Heart left ventricle (tissue), 16 donors: ENCODE results near the gene ANKRD53. TPM values are rescaled to one million over a fixed set of nuclear protein-coding genes. Genes with fewer than 3 reads are reported as not detected.

Experiments used
- ATAC-seq, 4 donors: fragments of 200-7000 bp; cut with Tn5 transposase; one replicate each; pipeline ENCODE4 v1.9.1; 2020 to 2022; ENCODE audit warnings: moderate library complexity in 4 of 4, mild to moderate bottlenecking in 3 of 4, moderate number of reproducible peaks in 1 of 4
- DNase-seq, 5 donors: peaks; one replicate each; pipeline ENCODE4 v3.0.0-alpha.2; 2020
- H3K27ac ChIP-seq, 12 donors: fragments of 200-600 bp; sonication (generic) in 4 of 12; one replicate each; pipeline versions ENCODE4 v1.5.0 to v1.8.0; 2016 to 2022; ENCODE audit warnings: mild to moderate bottlenecking in 2 of 12
- H3K27me3 ChIP-seq, 9 donors: fragments of 200-600 bp; sonication (generic) in 2 of 9; one replicate each; pipeline versions ENCODE4 v1.5.1 to v1.8.0; 2016 to 2022; ENCODE audit warnings: mild to moderate bottlenecking in 3 of 9
- H3K36me3 ChIP-seq, 9 donors: fragments of 200-600 bp; sonication (generic) in 2 of 9; one replicate each; pipeline versions ENCODE4 v1.5.0 to v1.8.0; 2018 to 2022; ENCODE audit warnings: mild to moderate bottlenecking in 2 of 9
- H3K4me1 ChIP-seq, 12 donors: fragments of 200-600 bp; sonication (generic) in 4 of 12; one replicate each; pipeline versions ENCODE4 v1.5.0 to v1.8.0; 2016 to 2022; ENCODE audit warnings: mild to moderate bottlenecking in 3 of 12
- H3K4me3 ChIP-seq, 12 donors: fragments of 200-600 bp; sonication (generic) in 4 of 12; one replicate each; pipeline versions ENCODE4 v1.5.0 to v1.8.0; 2017 to 2022; ENCODE audit warnings: mild to moderate bottlenecking in 9 of 12, moderate library complexity in 4 of 12
- H3K9me3 ChIP-seq, 12 donors: fragments of 200-600 bp; sonication (generic) in 4 of 12; one replicate each; pipeline versions ENCODE4 v1.5.0 to v1.8.0; 2016 to 2022; ENCODE audit warnings: mild to moderate bottlenecking in 1 of 12
- CTCF ChIP-seq, 12 donors: fragments of 200-600 bp; sonication (generic) in 4 of 12; IDR thresholded peaks; one replicate each; pipeline versions ENCODE4 v1.5.0 to v1.8.0; 2018 to 2022; ENCODE audit warnings: antibody characterized with exemption in 12 of 12, mild to moderate bottlenecking in 5 of 12
- POLR2A ChIP-seq, 2 donors: fragments of 450-650 bp; IDR thresholded peaks; one replicate each; pipeline ENCODE4 v1.6.1; 2017; ENCODE audit warnings: antibody characterized with exemption in 2 of 2, mild to moderate bottlenecking in 2 of 2, moderate library complexity in 2 of 2
- WGBS, 4 donors: extraction: QIAGEN DNeasy Blood & Tissue Kit in 2 of 4; methylation state at CpG; one replicate each; pipeline versions ENCODE4 v1.1.5 to v1.1.7; 2013 to 2018; 5-methylcytosine and 5-hydroxymethylcytosine counted together
- intact Hi-C, 10 donors: fragments of 100-400 bp; cut with DNase I; formaldehyde crosslinking; loops; one replicate each; pipeline versions ENCODE4 v1.11.1 to v1.14.2; 2022
- polyA plus RNA-seq, 2 donors: library from polyadenylated mRNA; stranded (reverse); fragments of 200-250 nt; gene quantifications; one replicate each; pipeline ENCODE4 v1.2.3, GENCODE V29; 2013
- total RNA-seq, 9 donors: library from RNA; depleted of rRNA in 2 of 9; stranded (reverse); fragments of >200 nt in 2 of 9; fragmentation: NEBNext Ultra II Directional in 3 of 9; extraction: Animal tissue kit (Norgen Biotek cat#: 25700) in 3 of 9; gene quantifications; one replicate each; pipeline versions ENCODE4 v1.1.0 to v1.2.4, GENCODE V29; 2016 to 2023
- donor health status: ischemic (EF 13 %, LVEDD 7.1; RV severe dilation, severe dysfunction).
- donor health status: healthy with polysubstance abuse.
- donor health status: DM: no; HTN: yes; CAD: no.
- donor health status: DM: no; HTN: no; CAD: no.
- donor health status: ischemic (EF 25% LVEDD 6.9; RV normal size, moderate dysfunction).
- donor health status: ischemic (EF 25% LVEDD 5.7; RV mildly dilated, moderate dysfunction).
- donor health status: healthy.
- donor health status: DM: yes; HTN: yes; CAD: no.
- donor health status: ischemic (EF 35%, LVEDD 5.7; RV mildly dilated, moderate dysfunction).
- donor health status: nonischemic (EF 11% LVEDD 7.7; RV severe dilation, severe dysfunction).
- donor health status: DM: yes; HTN: yes; CAD: no.
- donor health status: PGD.
- donor health status: ischemic (EF 29% LVEDD 5.4; RV normal size, mild dysfunction).
- donor health status: nonischemic (EF 23%, LVEDD 6.1; RV moderate dilation, normal function).

ANKRD53 gene
- total and polyA plus RNA-seq, 11 donors = 0.28 to 1.8 (median 0.44) TPM; not detected in 2

DNA sequence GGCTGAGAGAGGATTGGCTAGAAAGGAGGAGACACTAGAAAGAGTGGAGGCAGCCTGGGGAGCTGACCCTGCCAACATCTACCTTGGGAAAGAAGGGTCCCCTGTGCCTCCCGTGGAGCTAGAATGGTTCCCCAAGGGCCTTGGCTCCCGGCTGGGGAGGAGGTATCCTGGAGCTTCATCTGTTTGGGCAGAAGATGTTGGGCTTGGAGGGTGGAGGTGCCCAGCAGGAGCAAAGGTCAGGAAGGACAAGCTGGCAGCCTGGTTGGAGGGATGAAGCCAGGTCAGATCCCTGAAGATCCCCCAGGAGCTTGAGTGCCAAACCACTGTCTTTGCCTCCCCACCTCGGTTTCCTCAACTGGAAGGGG is 39.9 kb upstream of the ANKRD53 start:
- Histone ChIP-seq H3K27me3 (peaks cover 0 to 11% (median 4%) of the 10 kb centered on the region in 9 donors), H3K4me3 (no peak overlapping the region), H3K27ac (no peak overlapping the region), H3K9me3 (no peaks in the 10 kb centered on the region), H3K4me1 (no peaks in the 10 kb centered on the region), H3K36me3 (no peaks in the 10 kb centered on the region)
- DNase-seq (peak in 1 of 5 donors; percentile 12), ATAC-seq (no peak)
- intact Hi-C loops = loop anchor here in 1 of 10 donors (5.0 kb wide), 1 partner anchor 146 kb away; the partner anchor contains the start of gene FIGLA
- WGBS, 4 donors = 51 to 57% (median 51%) methylated on average over 3 of the region's 3 CpGs
- TF ChIP-seq CTCF (IDR thresholded peaks at IDR 0.05) (no peak), POLR2A (IDR thresholded peaks at IDR 0.05) (no peak)

GRCh38 chr2:70939001-70939838 is 39.2 kb upstream of the ANKRD53 start:
- H3K4me3 ChIP-seq = no peak overlapping the region
- ATAC-seq (no peak), DNase-seq (peak in 1 of 5 donors; percentile 5)
- TF ChIP-seq CTCF (IDR thresholded peaks at IDR 0.05) = no peak
- TF ChIP-seq POLR2A (IDR thresholded peaks at IDR 0.05) = no peak
- H3K9me3 ChIP-seq = no peaks in the 10 kb centered on the region
- H3K4me1 ChIP-seq = no peaks in the 10 kb centered on the region
- 41 to 58% (median 51%) methylated on average over 25 to 30 of the region's 30 CpGs for WGBS, 4 donors
- no peak overlapping the region for H3K27ac ChIP-seq
- no peaks in the 10 kb centered on the region for H3K36me3 ChIP-seq
- H3K27me3 ChIP-seq = peaks cover 0 to 11% (median 4%) of the 10 kb centered on the region in 9 donors
- intact Hi-C loops = loop anchor here in 1 of 10 donors (5.0 kb wide), 1 partner anchor 147 kb away; the partner anchor contains the start of gene FIGLA

DNA sequence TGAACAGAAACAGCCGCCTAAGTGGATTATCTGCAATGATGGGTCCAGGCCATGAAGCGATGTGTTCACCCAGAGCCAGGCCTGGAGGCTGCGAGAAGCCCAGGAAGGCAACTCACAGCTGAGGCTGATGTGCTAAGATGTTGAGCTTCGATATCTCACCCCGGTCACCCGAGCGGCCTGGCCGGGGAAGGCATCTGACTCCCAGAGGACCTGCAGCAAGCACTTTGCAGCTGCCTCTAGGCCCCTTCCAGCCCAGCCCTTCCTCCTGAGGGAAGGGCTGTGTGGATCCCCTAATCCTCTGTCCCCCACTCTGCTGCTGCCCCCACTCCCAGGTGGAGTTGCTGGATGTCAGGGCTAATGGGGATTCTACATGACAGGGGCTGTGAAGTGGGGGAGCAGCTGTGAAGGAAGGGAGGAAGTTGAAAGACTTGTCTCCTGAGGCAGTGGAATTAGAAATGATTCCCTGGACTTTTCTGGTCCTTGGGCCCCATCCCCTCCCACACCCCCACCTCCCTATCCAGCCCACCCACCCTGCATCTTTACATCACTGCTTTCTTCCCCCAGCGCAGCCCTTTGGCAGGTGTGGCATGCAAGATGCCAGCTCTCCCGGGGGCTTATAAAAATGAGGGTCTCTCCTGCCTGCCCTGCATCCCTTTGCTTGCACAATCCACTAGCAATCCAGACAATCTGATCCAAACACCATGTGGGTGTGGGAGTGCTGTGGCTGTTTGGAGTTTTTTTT is 38.4 kb upstream of the ANKRD53 start:
- H3K4me1 ChIP-seq = no peaks in the 10 kb centered on the region
- H3K9me3 ChIP-seq = no peaks in the 10 kb centered on the region
- DNase-seq = no peak
- no peaks in the 10 kb centered on the region for H3K36me3 ChIP-seq
- peaks cover 0 to 11% (median 4%) of the 10 kb centered on the region in 9 donors for H3K27me3 ChIP-seq
- H3K27ac ChIP-seq = no peak overlapping the region
- TF ChIP-seq POLR2A (IDR thresholded peaks at IDR 0.05) (no peak), CTCF (IDR thresholded peaks at IDR 0.05) (no peak)
- WGBS, 4 donors = 62 to 81% (median 74%) methylated on average over 6 to 10 of the region's 10 CpGs
- no peak for ATAC-seq
- intact Hi-C loops = loop anchor here in 8 of 10 donors (5.0 to 10.0 kb wide), 5 partner anchors 145 to 285 kb away; partner anchors contain the start of gene FIGLA (in 2 of the 8)
- no peak overlapping the region for H3K4me3 ChIP-seq

GRCh38 chr2:70941186-70941585 is 37.2 kb upstream of the ANKRD53 start:
- H3K27me3 ChIP-seq = peaks cover 0 to 16% (median 4%) of the 10 kb centered on the region in 9 donors
- no peak for ATAC-seq
- DNase-seq = no peak
- TF ChIP-seq POLR2A (IDR thresholded peaks at IDR 0.05) = no peak
- TF ChIP-seq CTCF (IDR thresholded peaks at IDR 0.05) = no peak
- no peak overlapping the region for H3K4me3 ChIP-seq
- WGBS, 4 donors = 81 to 91% (median 85%) methylated on average over 6 of the region's 6 CpGs
- intact Hi-C loops = loop anchor here in 8 of 10 donors (10.0 kb wide), 4 partner anchors 146 to 286 kb away; partner anchors contain the start of gene FIGLA (in 1 of the 8)
- no peaks in the 10 kb centered on the region for H3K4me1 ChIP-seq
- H3K27ac ChIP-seq = no peak overlapping the region
- no peaks in the 10 kb centered on the region for H3K9me3 ChIP-seq
- H3K36me3 ChIP-seq = no peaks in the 10 kb centered on the region
